ENCODE results near the gene GPC5.

GRCh38 chr13:91565296-91565695, 166.9 kb downstream of the GPC5 start:
- TF ChIP-seq CTCF (tag by site-specific recombination; IDR thresholded peaks at IDR 0.05) (no peak), ZNF335 (tag by site-specific recombination; conservative IDR thresholded peaks at IDR 0.05) (no peak), KLF9 (tag by site-specific recombination; IDR thresholded peaks at IDR 0.05; ENCODE audit: low read depth) (no peak), ZNF114 (tag by site-specific recombination; IDR thresholded peaks at IDR 0.05) (no peak)

All from HEK293 (cell line).